Calu3 (cell line): Measurements from ENCODE around the gene DGKG. TPM values are rescaled to one million over a fixed set of nuclear protein-coding genes. Genes with fewer than 3 reads are reported as not detected.

Source experiments
- BruUV-seq: library from RNA; stranded (reverse); fragments of 400-500 nt; replicated peaks from 2 replicates; lab custom pipeline; 2021; lab: Mats Ljungman, UMichigan
- CTCF ChIA-PET: fragments of 300-600 bp; sonication (Branson Sonifier 250); formaldehyde crosslinking; loops from one replicate; lab custom pipeline; 2022; ENCODE audit warnings: antibody characterized with exemption; lab: Charles Lee
- DNase-seq: peaks from one replicate; pipeline ENCODE4 v3.0.0; 2022
- H3K27ac Mint-ChIP-seq: one replicate; pipeline ENCODE4 v1.8.0; 2022; ENCODE audit warnings: mixed read lengths; ENCODE audit not compliant: unreplicated experiment
- H3K27me3 Mint-ChIP-seq: one replicate; pipeline ENCODE4 v1.8.0; 2022; ENCODE audit warnings: mixed read lengths; ENCODE audit not compliant: unreplicated experiment
- H3K36me3 Mint-ChIP-seq: one replicate; pipeline ENCODE4 v1.8.0; 2022; ENCODE audit warnings: mild to moderate bottlenecking, moderate library complexity, mixed read lengths; ENCODE audit not compliant: insufficient read depth, unreplicated experiment
- H3K4me1 Mint-ChIP-seq: one replicate; pipeline ENCODE4 v1.8.0; 2022; ENCODE audit warnings: mild to moderate bottlenecking, low read depth, mixed read lengths; ENCODE audit not compliant: unreplicated experiment
- H3K4me3 Mint-ChIP-seq: one replicate; pipeline ENCODE4 v1.8.0; 2022; ENCODE audit warnings: mild to moderate bottlenecking, low read depth, moderate library complexity, mixed read lengths; ENCODE audit not compliant: unreplicated experiment
- H3K9me3 Mint-ChIP-seq: one replicate; pipeline ENCODE4 v1.8.0; 2022; ENCODE audit warnings: low read depth, mixed read lengths; ENCODE audit not compliant: unreplicated experiment
- intact Hi-C: fragments of 100-400 bp; cut with micrococcal nuclease; formaldehyde crosslinking; loops from one replicate; pipeline ENCODE4 v1.10.0; 2022; ENCODE audit not compliant: unreplicated experiment
- total RNA-seq: library from RNA; stranded (reverse); gene quantifications from 2 replicates; pipeline ENCODE4 v1.2.3, GENCODE V29; 2022
- TF ChIP-seq, protein P1 (sequence below): fragments of 200-600 bp; IDR thresholded peaks from one replicate; pipeline ENCODE4 v1.8.0; 2022; ENCODE audit warnings: antibody characterized with exemption; ENCODE audit not compliant: unreplicated experiment

Gene DGKG
- total RNA-seq, 1 experiment from 2014 or later, result 5.7 TPM

DNA sequence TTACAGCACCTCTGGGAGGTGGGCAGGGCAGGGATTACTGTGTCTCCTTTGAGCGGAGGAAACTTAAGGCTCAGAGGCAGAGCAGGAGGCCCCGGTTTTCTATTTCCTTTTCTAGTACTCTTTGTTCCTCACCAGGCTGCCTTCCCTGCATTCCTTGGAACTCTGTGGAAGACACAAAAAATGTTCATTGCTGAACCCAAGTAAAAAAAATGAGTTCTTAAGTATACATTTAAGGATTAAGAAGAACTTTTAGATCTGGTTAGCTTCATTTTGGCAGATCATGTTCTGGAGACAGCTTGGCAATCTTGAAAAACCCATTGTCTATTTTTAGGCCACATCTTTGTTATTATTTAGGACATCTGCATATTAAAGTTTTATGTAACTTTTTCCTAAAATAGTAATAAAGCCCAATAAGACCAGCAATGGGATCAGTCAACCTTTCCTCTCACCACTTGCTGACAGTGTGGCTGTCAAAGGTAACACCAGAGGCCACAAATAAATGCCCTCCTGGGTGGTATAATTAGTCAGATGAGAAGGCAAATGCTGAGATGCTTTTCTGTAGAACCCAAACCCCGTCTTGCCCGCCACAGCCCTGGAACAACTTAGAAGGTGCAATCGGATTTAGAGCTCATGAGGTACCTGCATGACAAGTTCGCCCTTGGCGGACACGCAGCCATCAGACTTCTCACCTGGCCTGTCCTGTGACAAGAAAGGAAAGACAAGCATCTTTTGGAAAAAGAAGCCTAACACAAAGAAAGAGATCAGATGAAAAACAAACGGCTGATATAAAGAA, 97.2 kb downstream of the DGKG start:
- intact Hi-C loops, result no loop called here
- CTCF ChIA-PET, result no interaction called here
- Mint-ChIP-seq H3K27me3 (peaks cover 52% of the 10 kb centered on the region), H3K9me3 (no peaks in the 10 kb centered on the region), H3K4me3 (no peak overlapping the region), H3K27ac (no peak overlapping the region), H3K4me1 (peaks cover 4% of the 10 kb centered on the region), H3K36me3 (no peaks in the 10 kb centered on the region)
- no peak for DNase-seq
- no TSS peak for BruUV-seq
- TF ChIP-seq, protein P1, sequence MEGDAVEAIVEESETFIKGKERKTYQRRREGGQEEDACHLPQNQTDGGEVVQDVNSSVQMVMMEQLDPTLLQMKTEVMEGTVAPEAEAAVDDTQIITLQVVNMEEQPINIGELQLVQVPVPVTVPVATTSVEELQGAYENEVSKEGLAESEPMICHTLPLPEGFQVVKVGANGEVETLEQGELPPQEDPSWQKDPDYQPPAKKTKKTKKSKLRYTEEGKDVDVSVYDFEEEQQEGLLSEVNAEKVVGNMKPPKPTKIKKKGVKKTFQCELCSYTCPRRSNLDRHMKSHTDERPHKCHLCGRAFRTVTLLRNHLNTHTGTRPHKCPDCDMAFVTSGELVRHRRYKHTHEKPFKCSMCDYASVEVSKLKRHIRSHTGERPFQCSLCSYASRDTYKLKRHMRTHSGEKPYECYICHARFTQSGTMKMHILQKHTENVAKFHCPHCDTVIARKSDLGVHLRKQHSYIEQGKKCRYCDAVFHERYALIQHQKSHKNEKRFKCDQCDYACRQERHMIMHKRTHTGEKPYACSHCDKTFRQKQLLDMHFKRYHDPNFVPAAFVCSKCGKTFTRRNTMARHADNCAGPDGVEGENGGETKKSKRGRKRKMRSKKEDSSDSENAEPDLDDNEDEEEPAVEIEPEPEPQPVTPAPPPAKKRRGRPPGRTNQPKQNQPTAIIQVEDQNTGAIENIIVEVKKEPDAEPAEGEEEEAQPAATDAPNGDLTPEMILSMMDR, result no peak

DNA sequence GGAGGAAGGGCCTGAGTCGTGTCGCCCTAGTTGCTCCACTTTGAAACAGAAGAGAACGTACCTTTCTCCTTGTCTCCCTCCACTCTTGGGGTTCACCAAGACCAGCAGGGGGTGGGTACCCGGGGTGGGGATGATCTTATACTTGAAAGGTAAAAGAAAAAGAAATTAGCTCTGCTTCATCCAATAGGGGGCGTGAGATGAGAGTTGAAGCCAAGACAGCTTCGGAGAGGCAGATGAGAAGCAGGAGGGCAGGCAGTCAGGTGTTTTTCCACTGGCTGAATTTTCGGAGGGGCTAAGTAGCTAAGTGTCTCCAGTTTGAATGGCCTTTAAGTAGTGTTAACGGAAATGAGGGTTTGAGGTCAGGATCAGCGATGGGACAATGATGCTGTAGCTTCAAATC, 100.4 kb downstream of the DGKG start:
- Mint-ChIP-seq H3K27me3 (peaks cover 40% of the 10 kb centered on the region), H3K4me3 (no peak overlapping the region), H3K4me1 (peaks cover 12% of the 10 kb centered on the region), H3K36me3 (no peaks in the 10 kb centered on the region), H3K27ac (no peak overlapping the region), H3K9me3 (no peaks in the 10 kb centered on the region)
- intact Hi-C loops, result no loop called here
- BruUV-seq, result no TSS peak
- TF ChIP-seq, protein P1, result peak; percentile 62
- no peak for DNase-seq
- CTCF ChIA-PET, result interaction anchor here (0.6 to 1.8 kb wide), 5 partner anchors 18 to 317 kb away, joined by 3 to 21 read pairs (median 3); no protein-coding TSS in a partner anchor

DNA sequence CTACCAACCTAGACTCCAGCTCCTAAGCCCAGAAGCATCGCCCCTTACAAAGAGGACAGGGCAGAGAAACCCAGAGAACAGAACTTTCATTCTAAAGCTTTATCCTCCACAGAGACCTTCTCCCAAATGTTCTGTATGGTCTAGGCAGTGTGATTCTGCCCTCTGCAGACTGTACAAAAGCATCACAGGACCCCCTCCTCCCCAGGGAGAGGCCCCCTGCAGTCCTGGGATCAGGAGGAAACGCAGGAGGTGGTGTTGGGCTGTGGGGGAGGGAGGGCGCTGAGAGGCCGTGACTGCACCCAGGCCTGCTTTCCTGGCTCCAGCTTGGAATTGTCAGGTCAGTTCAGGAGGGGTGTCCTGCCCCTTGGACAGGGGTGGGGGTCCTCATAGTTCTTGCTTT, 101.3 kb downstream of the DGKG start:
- intact Hi-C loops, result no loop called here
- Mint-ChIP-seq H3K27me3 (peaks cover 44% of the 10 kb centered on the region), H3K4me3 (no peak overlapping the region), H3K36me3 (no peaks in the 10 kb centered on the region), H3K4me1 (peaks cover 21% of the 10 kb centered on the region), H3K9me3 (no peaks in the 10 kb centered on the region), H3K27ac (no peak overlapping the region)
- no peak for DNase-seq
- BruUV-seq, result no TSS peak
- TF ChIP-seq, protein P1, result no peak
- CTCF ChIA-PET, result interaction anchor here (1.3 to 1.8 kb wide), 2 partner anchors 17 to 279 kb away, joined by 3 to 21 read pairs; no protein-coding TSS in a partner anchor

DNA sequence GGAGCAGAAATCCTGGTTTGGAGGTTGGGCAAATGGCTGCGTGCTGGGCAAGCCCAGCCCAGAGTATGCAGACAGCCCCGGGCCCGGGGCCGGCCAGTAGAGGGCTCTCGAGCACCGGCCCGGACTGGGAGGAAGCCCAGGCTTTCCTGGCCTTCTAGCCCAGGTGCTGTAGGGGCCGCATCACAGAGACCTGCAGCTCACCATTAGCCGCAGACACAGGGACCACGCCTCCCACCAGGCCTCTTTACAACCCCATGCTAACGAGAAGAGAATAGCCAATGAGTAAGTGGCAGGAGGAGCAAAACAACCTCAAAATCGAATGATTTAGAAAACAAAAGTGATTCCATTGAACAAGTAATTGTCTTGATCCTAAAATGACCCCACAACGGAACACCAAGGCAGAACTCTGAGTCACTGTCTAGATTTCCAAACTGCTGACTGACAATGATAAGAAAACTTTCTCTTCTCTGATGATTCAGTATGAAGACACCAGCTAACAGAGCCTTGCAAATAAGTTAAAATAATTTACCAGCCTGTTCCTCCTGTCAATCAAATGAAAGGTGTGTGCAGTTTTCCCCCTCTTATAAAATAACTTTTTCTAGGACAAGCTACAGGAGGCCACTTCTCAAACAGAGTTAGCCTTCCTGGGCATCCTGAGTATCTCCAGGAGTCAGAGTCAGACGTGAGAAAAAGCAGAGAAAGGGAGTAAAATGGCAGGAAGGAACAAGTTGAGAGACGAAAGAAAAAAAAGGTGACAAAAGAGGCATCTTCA, 102.2 kb downstream of the DGKG start:
- intact Hi-C loops, result loop anchor here (1.0 to 2.0 kb wide), 2 partner anchors 281 to 561 kb away; no protein-coding TSS in a partner anchor
- H3K27ac Mint-ChIP-seq, result no peak overlapping the region
- TF ChIP-seq, protein P1, result peak; percentile 95
- peaks cover 53% of the 10 kb centered on the region for H3K27me3 Mint-ChIP-seq
- no peaks in the 10 kb centered on the region for H3K36me3 Mint-ChIP-seq
- peak; percentile 93 for DNase-seq
- no peaks in the 10 kb centered on the region for H3K9me3 Mint-ChIP-seq
- CTCF ChIA-PET, result interaction anchor here (0.6 to 2.8 kb wide), 11 partner anchors 8 to 362 kb away, joined by 3 to 39 read pairs (median 3); no protein-coding TSS in a partner anchor
- H3K4me3 Mint-ChIP-seq, result no peak overlapping the region
- no TSS peak for BruUV-seq
- peaks cover 27% of the 10 kb centered on the region for H3K4me1 Mint-ChIP-seq
